A673 (cell line): ENCODE results near the gene SLC30A2. TPM values are rescaled to one million over a fixed set of nuclear protein-coding genes. Genes with fewer than 3 reads are reported as not detected.

Source experiments
- BruUV-seq: library from RNA; stranded (reverse); fragments of 400-500 nt; replicated peaks from 2 replicates; lab custom pipeline; 2021; lab: Mats Ljungman, UMichigan
- CTCF ChIA-PET: fragments of 300-600 bp; sonication (Branson Sonifier 250); formaldehyde crosslinking; loops from one replicate; lab custom pipeline; 2022; ENCODE audit warnings: antibody characterized with exemption; lab: Charles Lee
- POLR2A ChIA-PET: fragments of 300-600 bp; sonication (Branson Sonifier 250); formaldehyde crosslinking; loops from one replicate; lab custom pipeline; 2022; ENCODE audit warnings: antibody characterized with exemption; ENCODE audit not compliant: low non-redundant PET; lab: Charles Lee
- DNase-seq: peaks from one replicate; pipeline ENCODE4 v3.0.0-alpha.2; 2015; ENCODE audit warnings: low spot score
- H3K27ac ChIP-seq: fragments of 200-600 bp; sonication (generic); 2 replicates; pipeline ENCODE4 v1.5.1; 2016; ENCODE audit warnings: mixed run types, low read depth, mild to moderate bottlenecking, mixed read lengths, antibody characterized with exemption, low read length; ENCODE audit not compliant: poor library complexity, severe bottlenecking
- H3K27me3 ChIP-seq: fragments of 200-600 bp; sonication (generic); replicated peaks from 2 replicates; pipeline ENCODE4 v1.6.1; 2017; ENCODE audit warnings: mixed run types, low read depth, mild to moderate bottlenecking, mixed read lengths, antibody characterized with exemption, low read length; ENCODE audit not compliant: insufficient read depth, poor library complexity
- H3K36me3 ChIP-seq: fragments of 200-600 bp; sonication (generic); 2 replicates; pipeline ENCODE4 v1.6.1; 2016; ENCODE audit warnings: mixed run types, mild to moderate bottlenecking, mixed read lengths, antibody characterized with exemption, low read length; ENCODE audit not compliant: insufficient read depth, poor library complexity, severe bottlenecking
- H3K4me1 ChIP-seq: fragments of 200-600 bp; sonication (generic); 2 replicates; pipeline ENCODE4 v1.6.1; 2017; ENCODE audit warnings: mixed run types, mild to moderate bottlenecking, mixed read lengths, antibody characterized with exemption, low read length; ENCODE audit not compliant: insufficient read depth, poor library complexity, severe bottlenecking
- H3K4me3 ChIP-seq: fragments of 200-600 bp; sonication (generic); 2 replicates; pipeline ENCODE4 v1.5.1; 2016; ENCODE audit warnings: low read depth, mixed run types, mild to moderate bottlenecking, mixed read lengths, low read length; ENCODE audit not compliant: poor library complexity, severe bottlenecking
- H3K9me3 ChIP-seq: fragments of 200-600 bp; sonication (generic); 2 replicates; pipeline ENCODE4 v1.6.1; 2016; ENCODE audit warnings: mixed run types, low read depth, mild to moderate bottlenecking, mixed read lengths, antibody characterized with exemption, low read length; ENCODE audit not compliant: poor library complexity, severe bottlenecking
- EZH2 ChIP-seq: fragments of 200-600 bp; sonication (generic); IDR thresholded peaks from 2 replicates; pipeline ENCODE4 v1.6.1; 2017; ENCODE audit warnings: borderline replicate concordance, low read depth, mild to moderate bottlenecking, mixed read lengths, antibody characterized with exemption, low read length; ENCODE audit not compliant: poor library complexity, severe bottlenecking
- intact Hi-C: fragments of 100-400 bp; cut with micrococcal nuclease; formaldehyde crosslinking; loops from one replicate; pipeline ENCODE4 v1.10.0; 2022; ENCODE audit not compliant: unreplicated experiment
- total RNA-seq: library from RNA; stranded (reverse); gene quantifications from 2 replicates; pipeline ENCODE4 v1.2.3, GENCODE V29; 2021
- TF ChIP-seq, protein P1 (sequence below): fragments of 300-800, 200-600 bp; sonication (generic); conservative IDR thresholded peaks from 2 replicates; pipeline ENCODE4 v1.5.1; 2017; ENCODE audit warnings: low read depth, mild to moderate bottlenecking, antibody characterized with exemption, low read length, moderate library complexity, mixed read lengths

SLC30A2 gene
- total RNA-seq, 1 experiment from 2014 or later, result not detected

DNA sequence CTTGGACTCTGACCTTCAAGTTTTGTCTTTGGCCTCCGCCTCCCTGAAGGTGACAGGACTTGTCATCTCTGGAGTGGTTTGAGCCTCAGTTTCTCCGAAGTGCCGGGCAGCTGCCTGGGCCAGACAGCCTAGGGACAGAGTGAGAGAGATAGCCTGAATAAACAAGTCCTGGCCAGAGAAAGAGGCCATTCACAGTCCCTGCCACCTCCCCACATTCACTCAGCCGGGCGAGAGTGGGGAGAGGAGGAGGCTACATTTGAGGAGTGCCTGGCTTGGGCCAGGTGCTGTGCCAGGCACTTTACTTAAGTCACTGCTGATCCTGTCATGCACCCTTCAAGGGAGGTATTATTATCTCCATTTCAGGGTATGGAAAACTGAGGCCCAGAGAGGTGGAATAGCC lies 20.9 kb downstream of the SLC30A2 start:
- Histone ChIP-seq H3K36me3 (no peaks in the 10 kb centered on the region), H3K4me1 (peaks cover 7% of the 10 kb centered on the region), H3K27me3 (no peaks in the 10 kb centered on the region), H3K9me3 (no peaks in the 10 kb centered on the region), H3K27ac (no peak overlapping the region), H3K4me3 (no peak overlapping the region)
- no peak for DNase-seq
- ChIA-PET CTCF (no interaction called here), POLR2A (no interaction called here)
- TF ChIP-seq, protein P1, sequence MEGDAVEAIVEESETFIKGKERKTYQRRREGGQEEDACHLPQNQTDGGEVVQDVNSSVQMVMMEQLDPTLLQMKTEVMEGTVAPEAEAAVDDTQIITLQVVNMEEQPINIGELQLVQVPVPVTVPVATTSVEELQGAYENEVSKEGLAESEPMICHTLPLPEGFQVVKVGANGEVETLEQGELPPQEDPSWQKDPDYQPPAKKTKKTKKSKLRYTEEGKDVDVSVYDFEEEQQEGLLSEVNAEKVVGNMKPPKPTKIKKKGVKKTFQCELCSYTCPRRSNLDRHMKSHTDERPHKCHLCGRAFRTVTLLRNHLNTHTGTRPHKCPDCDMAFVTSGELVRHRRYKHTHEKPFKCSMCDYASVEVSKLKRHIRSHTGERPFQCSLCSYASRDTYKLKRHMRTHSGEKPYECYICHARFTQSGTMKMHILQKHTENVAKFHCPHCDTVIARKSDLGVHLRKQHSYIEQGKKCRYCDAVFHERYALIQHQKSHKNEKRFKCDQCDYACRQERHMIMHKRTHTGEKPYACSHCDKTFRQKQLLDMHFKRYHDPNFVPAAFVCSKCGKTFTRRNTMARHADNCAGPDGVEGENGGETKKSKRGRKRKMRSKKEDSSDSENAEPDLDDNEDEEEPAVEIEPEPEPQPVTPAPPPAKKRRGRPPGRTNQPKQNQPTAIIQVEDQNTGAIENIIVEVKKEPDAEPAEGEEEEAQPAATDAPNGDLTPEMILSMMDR, result no peak
- no peak for TF ChIP-seq EZH2
- intact Hi-C loops, result no loop called here
- no TSS peak for BruUV-seq

DNA sequence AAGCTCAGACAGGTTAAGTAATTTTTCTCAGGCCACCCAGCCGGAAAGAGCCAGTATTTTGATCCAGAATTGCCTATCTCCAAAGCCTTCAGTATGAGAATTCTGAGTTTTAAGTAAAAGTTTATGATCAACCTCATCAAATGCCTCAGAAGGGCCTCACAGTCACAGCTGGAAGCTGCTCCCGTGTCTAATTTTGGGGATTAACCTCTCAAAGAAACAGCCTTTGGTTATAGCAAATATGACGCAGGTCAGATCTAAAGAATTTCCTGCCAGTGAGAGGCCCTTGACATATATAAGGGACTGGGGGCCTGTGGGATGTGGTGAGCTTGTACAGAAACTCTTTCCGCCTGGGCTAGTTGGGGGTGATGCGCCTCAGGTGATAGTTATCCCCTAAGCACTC lies 22.1 kb downstream of the SLC30A2 start:
- POLR2A ChIA-PET, result no interaction called here

DNA sequence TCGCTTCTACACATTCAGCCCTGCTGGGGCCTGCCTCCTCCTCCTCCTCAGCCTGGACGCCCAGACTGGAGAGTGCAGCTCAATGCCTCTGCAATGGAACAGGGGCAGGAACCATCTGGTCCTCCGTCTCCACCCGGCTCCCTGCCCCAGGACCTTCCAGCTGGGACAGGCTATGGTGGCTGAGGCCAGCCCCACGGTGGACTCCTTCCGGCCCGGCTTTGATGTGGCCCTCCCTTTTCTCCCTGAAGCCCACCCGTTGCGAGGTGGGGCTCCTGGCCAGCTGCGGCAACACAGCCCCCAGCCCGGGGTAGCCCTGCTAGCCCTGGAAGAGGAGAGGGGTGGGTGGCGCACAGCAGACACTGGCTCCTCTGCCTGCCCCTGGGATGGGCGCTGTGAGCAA lies 22.9 kb downstream of the SLC30A2 start:
- DNase-seq, result no peak
- Histone ChIP-seq H3K4me3 (no peak overlapping the region), H3K27me3 (no peaks in the 10 kb centered on the region), H3K9me3 (no peaks in the 10 kb centered on the region), H3K4me1 (peaks cover 7% of the 10 kb centered on the region), H3K36me3 (no peaks in the 10 kb centered on the region), H3K27ac (no peak overlapping the region)
- TF ChIP-seq EZH2, result no peak
- TF ChIP-seq, protein P1, result no peak
- BruUV-seq, result no TSS peak
- intact Hi-C loops, result no loop called here
- ChIA-PET POLR2A (no interaction called here), CTCF (no interaction called here)

More for the DNA sequence above, 22.1 kb downstream of the SLC30A2 start:
- intact Hi-C loops, result no loop called here
- Histone ChIP-seq H3K36me3 (no peaks in the 10 kb centered on the region), H3K27me3 (no peaks in the 10 kb centered on the region), H3K4me3 (no peak overlapping the region), H3K27ac (no peak overlapping the region), H3K4me1 (peaks cover 7% of the 10 kb centered on the region), H3K9me3 (no peaks in the 10 kb centered on the region)
- CTCF ChIA-PET, result no interaction called here
- DNase-seq, result peak; percentile 40
- BruUV-seq, result no TSS peak
- no peak for TF ChIP-seq EZH2
- TF ChIP-seq, protein P1, result no peak
